ENCODE results near the gene WWC2.

WWC2 gene

DNA sequence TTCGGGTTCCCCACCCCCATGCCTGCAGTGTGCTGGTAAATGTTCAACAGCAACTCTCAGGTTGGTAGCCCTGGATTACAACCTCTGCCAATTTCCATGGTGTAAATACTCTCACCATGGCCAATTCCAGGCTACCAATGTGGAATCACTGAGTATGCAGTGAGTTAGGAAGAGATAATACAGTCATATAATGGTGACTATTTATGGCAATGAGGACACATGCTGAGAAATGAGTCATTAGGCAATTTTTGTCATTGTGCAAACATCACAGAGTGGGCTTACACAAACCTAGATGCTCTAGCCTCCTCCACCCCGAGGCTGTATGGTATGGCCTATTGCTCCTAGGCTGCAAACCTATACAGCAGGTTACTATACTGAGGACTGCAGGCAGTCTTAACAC is 227.8 kb downstream of the WWC2 start:
- no peaks in the 10 kb centered on the region for H4K20me1 ChIP-seq (ENCODE audit: insufficient read depth, low read length)
- no peaks in the 10 kb centered on the region for H3K79me2 ChIP-seq (ENCODE audit: low read length)
- H2AFZ ChIP-seq (ENCODE audit: low read depth, low read length) = no peak overlapping the region
- TF ChIP-seq, protein P1, sequence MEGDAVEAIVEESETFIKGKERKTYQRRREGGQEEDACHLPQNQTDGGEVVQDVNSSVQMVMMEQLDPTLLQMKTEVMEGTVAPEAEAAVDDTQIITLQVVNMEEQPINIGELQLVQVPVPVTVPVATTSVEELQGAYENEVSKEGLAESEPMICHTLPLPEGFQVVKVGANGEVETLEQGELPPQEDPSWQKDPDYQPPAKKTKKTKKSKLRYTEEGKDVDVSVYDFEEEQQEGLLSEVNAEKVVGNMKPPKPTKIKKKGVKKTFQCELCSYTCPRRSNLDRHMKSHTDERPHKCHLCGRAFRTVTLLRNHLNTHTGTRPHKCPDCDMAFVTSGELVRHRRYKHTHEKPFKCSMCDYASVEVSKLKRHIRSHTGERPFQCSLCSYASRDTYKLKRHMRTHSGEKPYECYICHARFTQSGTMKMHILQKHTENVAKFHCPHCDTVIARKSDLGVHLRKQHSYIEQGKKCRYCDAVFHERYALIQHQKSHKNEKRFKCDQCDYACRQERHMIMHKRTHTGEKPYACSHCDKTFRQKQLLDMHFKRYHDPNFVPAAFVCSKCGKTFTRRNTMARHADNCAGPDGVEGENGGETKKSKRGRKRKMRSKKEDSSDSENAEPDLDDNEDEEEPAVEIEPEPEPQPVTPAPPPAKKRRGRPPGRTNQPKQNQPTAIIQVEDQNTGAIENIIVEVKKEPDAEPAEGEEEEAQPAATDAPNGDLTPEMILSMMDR (IDR thresholded peaks at IDR 0.05; ENCODE audit: low read depth, low read length) = no peak
- no peak for TF ChIP-seq EZH2phosphoT487 (IDR thresholded peaks at IDR 0.05; ENCODE audit: low read depth)
- H3K9ac ChIP-seq (ENCODE audit: low read length) = no peak overlapping the region
- no peaks in the 10 kb centered on the region; the same call in 1 of the 2 replicates for H3K9me3 ChIP-seq (ENCODE audit: insufficient read depth, low read length)
- H3K27me3 ChIP-seq (ENCODE audit: low read depth, low read length) = no peaks in the 10 kb centered on the region
- peaks cover 3% of the 10 kb centered on the region for H3K36me3 ChIP-seq (replicated peaks; ENCODE audit: low read depth, low read length)
- H3K4me1 ChIP-seq (ENCODE audit: low read length) = peaks cover 3% of the 10 kb centered on the region; the same call in 1 of the 2 replicates
- no peak overlapping the region for H3K27ac ChIP-seq (ENCODE audit: low read length)
- no peak overlapping the region for H3K4me3 ChIP-seq (ENCODE audit: low read length)
- H3K4me2 ChIP-seq (ENCODE audit: low read length) = no peak overlapping the region

DNA sequence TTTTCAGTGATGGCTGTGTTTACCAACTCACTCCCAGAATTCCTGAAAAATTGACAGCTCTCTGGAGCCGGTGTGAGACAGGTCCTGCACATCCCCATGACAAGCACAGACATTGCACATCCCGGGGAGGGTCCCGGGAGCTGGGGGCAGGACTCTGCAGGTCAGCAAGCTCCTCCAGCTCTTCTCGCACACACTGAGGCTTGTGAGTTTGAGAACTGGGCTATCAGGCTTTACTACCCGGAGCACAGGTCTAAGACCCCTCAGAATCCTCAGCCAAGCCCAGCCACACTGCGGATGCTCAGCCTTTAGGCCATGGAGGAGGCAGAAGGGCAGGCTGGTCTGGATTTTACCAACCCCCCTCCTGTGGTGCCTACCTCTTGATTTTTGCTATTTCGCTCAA is 228.8 kb downstream of the WWC2 start:
- H3K4me1 ChIP-seq (ENCODE audit: low read length) = peaks cover 3% of the 10 kb centered on the region; the same call in 1 of the 2 replicates

DNA sequence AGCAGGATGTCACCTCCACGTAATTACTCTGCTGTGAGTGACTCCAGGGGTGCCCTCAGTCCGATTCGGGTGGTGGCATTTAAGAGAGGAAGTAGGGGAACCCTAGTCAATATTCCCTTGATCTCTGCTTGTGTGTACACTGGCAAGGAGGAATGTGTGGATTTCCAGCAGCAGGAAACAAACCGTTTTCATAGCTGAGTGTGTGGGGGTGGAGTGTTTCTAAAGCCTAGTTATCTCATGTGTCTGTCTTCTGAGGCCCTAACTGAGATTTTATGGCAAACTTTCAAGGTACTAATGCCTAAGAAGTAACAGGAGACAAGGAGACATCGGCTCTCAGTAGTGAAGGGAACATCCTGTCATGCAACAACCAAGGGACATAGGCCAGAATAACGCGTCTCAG is 229.8 kb downstream of the WWC2 start:
- Histone ChIP-seq H3K4me3 (ENCODE audit: low read length) (no peak overlapping the region), H2AFZ (ENCODE audit: low read depth, low read length) (no peak overlapping the region), H3K9ac (ENCODE audit: low read length) (no peak overlapping the region), H3K36me3 (replicated peaks; ENCODE audit: low read depth, low read length) (peaks cover 3% of the 10 kb centered on the region), H3K79me2 (ENCODE audit: low read length) (no peaks in the 10 kb centered on the region), H3K9me3 (ENCODE audit: insufficient read depth, low read length) (no peaks in the 10 kb centered on the region; the same call in 1 of the 2 replicates), H3K27ac (ENCODE audit: low read length) (no peak overlapping the region), H3K4me2 (ENCODE audit: low read length) (no peak overlapping the region), H3K4me1 (ENCODE audit: low read length) (peaks cover 3% of the 10 kb centered on the region; the same call in 1 of the 2 replicates), H3K27me3 (ENCODE audit: low read depth, low read length) (no peaks in the 10 kb centered on the region), H4K20me1 (ENCODE audit: insufficient read depth, low read length) (no peaks in the 10 kb centered on the region)
- TF ChIP-seq EZH2phosphoT487 (IDR thresholded peaks at IDR 0.05; ENCODE audit: low read depth) = no peak
- TF ChIP-seq, protein P1 (IDR thresholded peaks at IDR 0.05; ENCODE audit: low read depth, low read length) = no peak

More for the DNA sequence above, 228.8 kb downstream of the WWC2 start:
- H3K9me3 ChIP-seq (ENCODE audit: insufficient read depth, low read length) = no peaks in the 10 kb centered on the region; the same call in 1 of the 2 replicates
- no peak overlapping the region for H3K9ac ChIP-seq (ENCODE audit: low read length)
- H4K20me1 ChIP-seq (ENCODE audit: insufficient read depth, low read length) = no peaks in the 10 kb centered on the region
- TF ChIP-seq, protein P1 (IDR thresholded peaks at IDR 0.05; ENCODE audit: low read depth, low read length) = no peak
- no peak for TF ChIP-seq EZH2phosphoT487 (IDR thresholded peaks at IDR 0.05; ENCODE audit: low read depth)
- no peak overlapping the region for H3K27ac ChIP-seq (ENCODE audit: low read length)
- no peak overlapping the region for H3K4me3 ChIP-seq (ENCODE audit: low read length)
- H3K79me2 ChIP-seq (ENCODE audit: low read length) = no peaks in the 10 kb centered on the region
- no peak overlapping the region for H3K4me2 ChIP-seq (ENCODE audit: low read length)
- peaks cover 3% of the 10 kb centered on the region for H3K36me3 ChIP-seq (replicated peaks; ENCODE audit: low read depth, low read length)
- no peaks in the 10 kb centered on the region for H3K27me3 ChIP-seq (ENCODE audit: low read depth, low read length)
- no peak overlapping the region for H2AFZ ChIP-seq (ENCODE audit: low read depth, low read length)

DNA sequence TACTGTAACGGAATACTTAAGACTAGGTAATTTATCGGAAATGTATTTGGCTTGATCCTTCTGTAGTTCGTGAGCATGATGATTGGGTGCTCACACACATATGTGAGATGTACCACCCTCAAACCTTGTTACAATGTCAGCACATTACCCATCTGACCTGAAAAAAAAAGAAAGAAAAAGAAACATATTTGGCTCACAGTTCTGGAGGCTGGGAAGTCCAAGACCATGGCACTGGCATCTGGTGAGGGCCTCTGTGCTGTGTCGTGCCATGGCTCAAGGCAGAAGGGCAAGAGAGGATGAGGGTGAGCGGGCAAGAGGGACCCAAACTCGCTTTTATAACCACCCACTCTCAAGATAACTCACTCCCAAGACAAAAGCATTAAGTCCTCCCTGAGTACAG is 230.2 kb downstream of the WWC2 start:
- Histone ChIP-seq H3K4me3 (ENCODE audit: low read length) (no peak overlapping the region), H3K36me3 (replicated peaks; ENCODE audit: low read depth, low read length) (peaks cover 3% of the 10 kb centered on the region), H3K9me3 (ENCODE audit: insufficient read depth, low read length) (no peaks in the 10 kb centered on the region; the same call in 1 of the 2 replicates)

More for the DNA sequence above, 230.2 kb downstream of the WWC2 start:
- Histone ChIP-seq H3K27me3 (ENCODE audit: low read depth, low read length) (no peaks in the 10 kb centered on the region), H3K9ac (ENCODE audit: low read length) (no peak overlapping the region), H3K27ac (ENCODE audit: low read length) (no peak overlapping the region), H2AFZ (ENCODE audit: low read depth, low read length) (no peak overlapping the region), H3K79me2 (ENCODE audit: low read length) (no peaks in the 10 kb centered on the region), H3K4me2 (ENCODE audit: low read length) (no peak overlapping the region), H4K20me1 (ENCODE audit: insufficient read depth, low read length) (no peaks in the 10 kb centered on the region), H3K4me1 (ENCODE audit: low read length) (peaks cover 3% of the 10 kb centered on the region; the same call in 1 of the 2 replicates)
- no peak for TF ChIP-seq EZH2phosphoT487 (IDR thresholded peaks at IDR 0.05; ENCODE audit: low read depth)
- TF ChIP-seq, protein P1 (IDR thresholded peaks at IDR 0.05; ENCODE audit: low read depth, low read length) = no peak
